HG02885 (cell line): ENCODE results near the gene MON1A.
"Not testable (repeated sequence)": the region's sequence is repeated elsewhere in the genome, so short reads cannot be mapped to it uniquely, and the experiment has no call there.

Experiments
- ATAC-seq: cut with Tn5 transposase; IDR thresholded peaks from one replicate; pipeline ENCODE4 v1.9.1; 2021; ENCODE audit warnings: mild to moderate bottlenecking; ENCODE audit not compliant: unreplicated experiment, poor library complexity

The MON1A gene

GRCh38 chr3:49925485-49925884 is 4.1 kb downstream of the MON1A start:
- ATAC-seq = no peak

- no peak for ATAC-seq
Observed at GRCh38 chr3:49924683-49925082, 4.9 kb downstream of the MON1A start.

- ATAC-seq = not testable (repeated sequence)
Observed at GRCh38 chr3:49917806-49918590, 11.6 kb downstream of the MON1A start.

GRCh38 chr3:49916686-49917085 is 12.9 kb downstream of the MON1A start:
- ATAC-seq = no peak

- no peak for ATAC-seq
Observed at GRCh38 chr3:49914906-49915305, 14.7 kb downstream of the MON1A start.

GRCh38 chr3:49912881-49913281 is 16.7 kb downstream of the MON1A start:
- no peak for ATAC-seq

- ATAC-seq = no peak
Observed at GRCh38 chr3:49911611-49912010, 18.0 kb downstream of the MON1A start.

- no peak for ATAC-seq
Observed at GRCh38 chr3:49911124-49911420, 18.5 kb downstream of the MON1A start.

GRCh38 chr3:49910409-49911123 is 19.0 kb downstream of the MON1A start:
- ATAC-seq = no peak

- no peak for ATAC-seq
Observed at GRCh38 chr3:49908373-49909199, 21.0 kb downstream of the MON1A start.

GRCh38 chr3:49906073-49906743 is 23.4 kb downstream of the MON1A start:
- ATAC-seq = no peak

- not testable (repeated sequence) for ATAC-seq
Observed at GRCh38 chr3:49904448-49904847, 25.2 kb downstream of the MON1A start.

GRCh38 chr3:49903451-49904424 is 25.9 kb downstream of the MON1A start, which contains the start of gene MST1R:
MST1R (minus strand) TSS chr3:49903873; CDS start chr3:49903609, 264 bp downstream.
- ATAC-seq = peak; percentile 70

GRCh38 chr3:49902511-49903345 is 26.9 kb downstream of the MON1A start:
- ATAC-seq = no peak

GRCh38 chr3:49901366-49902339 is 28.0 kb downstream of the MON1A start:
- no peak for ATAC-seq

GRCh38 chr3:49900491-49901153 is 29.0 kb downstream of the MON1A start:
- no peak for ATAC-seq

- no peak for ATAC-seq
Observed at GRCh38 chr3:49899815-49900214, 29.8 kb downstream of the MON1A start.
